GM12892 (cell line): ENCODE results near the gene CHMP1B.

Experiments used
- POLR2A ChIP-seq: IDR thresholded peaks from 2 replicates; pipeline ENCODE4 v1.6.1; 2011; ENCODE audit warnings: low read depth, low read length, control low read depth
- POLR2AphosphoS5 ChIP-seq: IDR thresholded peaks from 2 replicates; pipeline ENCODE4 v1.6.1; 2011; ENCODE audit warnings: low read depth, low read length, control low read depth
- TAF1 ChIP-seq: IDR thresholded peaks from 2 replicates; pipeline ENCODE4 v1.6.1; 2011; ENCODE audit warnings: low read depth, mild to moderate bottlenecking, control low read depth, low read length, borderline replicate concordance

GRCh38 chr18:11820697-11821096 is 30.5 kb upstream of the CHMP1B start:
- TF ChIP-seq TAF1 (no peak), POLR2AphosphoS5 (no peak), POLR2A (no peak)
